IMR-90 (cell line): ENCODE data around the gene MED12L. TPM values are rescaled to one million over a fixed set of nuclear protein-coding genes. Genes with fewer than 3 reads are reported as not detected.

Experiments used
- ATAC-seq: fragments of 200-7000 bp; cut with Tn5 transposase; 2 replicates; pipeline ENCODE4 v1.9.1; 2020; ENCODE audit warnings: low read depth, mild to moderate bottlenecking, moderate library complexity
- BruUV-seq: library from RNA; stranded (reverse); fragments of 400-500 nt; replicated peaks from 2 replicates; lab custom pipeline; 2021; lab: Mats Ljungman, UMichigan
- CTCF ChIA-PET: fragments of 300-600 bp; formaldehyde crosslinking; extraction: SDS; loops from one replicate; lab custom pipeline; 2021; ENCODE audit warnings: antibody characterized with exemption; lab: Yijun Ruan, JAX
- POLR2A ChIA-PET: fragments of 300-600 bp; sonication (Branson Sonifier 250); formaldehyde crosslinking; loops from one replicate; lab custom pipeline; 2022; ENCODE audit warnings: antibody characterized with exemption; ENCODE audit not compliant: unreplicated experiment; lab: Charles Lee
- DNase-seq: peaks from one replicate; pipeline ENCODE4 v3.0.0; 2013
- H2AFZ ChIP-seq: replicated peaks from 2 replicates; pipeline ENCODE3; 2013; ENCODE audit warnings: low read length, mild to moderate bottlenecking; ENCODE audit not compliant: poor library complexity
- H2AK5ac ChIP-seq: 2 replicates; pipeline ENCODE4 v1.6.1; 2013; ENCODE audit warnings: low read depth, low read length, inconsistent platforms
- H2AK9ac ChIP-seq: replicated peaks from 2 replicates; pipeline ENCODE3; 2013; ENCODE audit warnings: mild to moderate bottlenecking, low read depth, low read length, moderate library complexity; ENCODE audit not compliant: poor library complexity
- H2BK120ac ChIP-seq: 2 replicates; pipeline ENCODE4 v1.6.1; 2013; ENCODE audit warnings: low read depth, low read length, inconsistent platforms
- H2BK15ac ChIP-seq: 3 replicates; pipeline ENCODE4 v1.6.1; 2013; ENCODE audit warnings: low read depth, low read length, inconsistent platforms
- H2BK20ac ChIP-seq: 2 replicates; pipeline ENCODE4 v1.6.1; 2013; ENCODE audit warnings: low read depth, mild to moderate bottlenecking, inconsistent platforms, low read length, moderate library complexity
- H2BK5ac ChIP-seq: 2 replicates; pipeline ENCODE4 v1.6.1; 2013; ENCODE audit warnings: mild to moderate bottlenecking, low read depth, low read length, inconsistent platforms; ENCODE audit not compliant: poor library complexity, severe bottlenecking
- H3K14ac ChIP-seq: replicated peaks from 2 replicates; pipeline ENCODE4 v1.6.1; 2013; ENCODE audit warnings: low read depth, low read length, inconsistent platforms
- H3K18ac ChIP-seq: 2 replicates; pipeline ENCODE4 v1.6.1; 2013; ENCODE audit warnings: low read depth, low read length, control low read depth
- H3K23ac ChIP-seq: 2 replicates; pipeline ENCODE4 v1.6.1; 2013; ENCODE audit warnings: low read depth, low read length, inconsistent platforms
- H3K27ac ChIP-seq: 2 replicates; pipeline ENCODE4 v1.5.1; 2013; ENCODE audit warnings: mild to moderate bottlenecking, control low read depth, low read length; ENCODE audit not compliant: insufficient read depth
- H3K27me3 ChIP-seq: 2 replicates; pipeline ENCODE4 v1.6.1; 2013; ENCODE audit warnings: low read length; ENCODE audit not compliant: control insufficient read depth, insufficient read depth
- H3K36me3 ChIP-seq: 2 replicates; pipeline ENCODE4 v1.6.1; 2013; ENCODE audit warnings: low read length, mixed read lengths; ENCODE audit not compliant: control insufficient read depth, insufficient read depth
- H3K4ac ChIP-seq: 2 replicates; pipeline ENCODE4 v1.6.1; 2013; ENCODE audit warnings: low read depth, low read length, inconsistent platforms
- H3K4me1 ChIP-seq: 2 replicates; pipeline ENCODE4 v1.6.1; 2013; ENCODE audit warnings: low read length, mixed read lengths; ENCODE audit not compliant: control insufficient read depth, insufficient read depth
- H3K4me2 ChIP-seq: 2 replicates; pipeline ENCODE4 v1.6.1; 2013; ENCODE audit warnings: low read depth, mild to moderate bottlenecking, control low read depth, low read length, moderate library complexity
- H3K4me3 ChIP-seq: 2 replicates; pipeline ENCODE4 v1.5.1; 2013; ENCODE audit warnings: low read depth, mild to moderate bottlenecking, control low read depth, low read length, moderate library complexity; ENCODE audit not compliant: insufficient read depth
- H3K56ac ChIP-seq: 2 replicates; pipeline ENCODE4 v1.6.1; 2013; ENCODE audit warnings: low read length, inconsistent platforms; ENCODE audit not compliant: insufficient read depth; ENCODE audit errors: extremely low read depth
- H3K79me1 ChIP-seq, 2 experiments: 2 replicates each; pipeline ENCODE4 v1.6.1; 2013; ENCODE audit warnings: low read length in 2 of 2, inconsistent platforms in 1 of 2, low read depth in 1 of 2
- H3K9ac ChIP-seq: 2 replicates; pipeline ENCODE4 v1.6.1; 2013; ENCODE audit warnings: low read depth, low read length, control low read depth
- H3K9me1 ChIP-seq: 2 replicates; pipeline ENCODE4 v1.6.1; 2013; ENCODE audit warnings: low read length, inconsistent platforms; ENCODE audit not compliant: insufficient read depth
- H3K9me3 ChIP-seq: 2 replicates; pipeline ENCODE4 v1.6.1; 2013; ENCODE audit warnings: low read length; ENCODE audit not compliant: control insufficient read depth, insufficient read depth
- H4K20me1 ChIP-seq: 2 replicates; pipeline ENCODE4 v1.6.1; 2013; ENCODE audit warnings: low read length, inconsistent platforms; ENCODE audit not compliant: insufficient read depth
- H4K5ac ChIP-seq: 2 replicates; pipeline ENCODE4 v1.6.1; 2013; ENCODE audit warnings: mild to moderate bottlenecking, low read depth, low read length, control low read depth
- H4K8ac ChIP-seq, 2 experiments: 2 replicates each; pipeline ENCODE4 v1.6.1; 2013; ENCODE audit warnings: low read depth in 2 of 2, low read length in 2 of 2, control low read depth in 1 of 2, inconsistent platforms in 1 of 2
- H4K91ac ChIP-seq: 2 replicates; pipeline ENCODE4 v1.6.1; 2013; ENCODE audit warnings: low read depth, low read length, inconsistent platforms; ENCODE audit not compliant: insufficient read depth
- BHLHE40 ChIP-seq: fragments of 150-350 bp; IDR thresholded peaks from 2 replicates; pipeline ENCODE4 v1.6.1; 2016; ENCODE audit warnings: mild to moderate bottlenecking, low read depth, low read length
- CHD1 ChIP-seq: IDR thresholded peaks from 2 replicates; pipeline ENCODE4 v1.6.1; 2012; ENCODE audit warnings: low read depth, low read length, improper control_type of control experiment
- FOS ChIP-seq: fragments of 150-350 bp; IDR thresholded peaks from 2 replicates; pipeline ENCODE4 v1.6.1; 2016; ENCODE audit warnings: low read depth, low read length
- MAFK ChIP-seq: IDR thresholded peaks from 2 replicates; pipeline ENCODE4 v1.6.1; 2012; ENCODE audit warnings: low read depth, low read length, improper control_type of control experiment
- MAZ ChIP-seq: IDR thresholded peaks from 2 replicates; pipeline ENCODE4 v1.6.1; 2012; ENCODE audit warnings: low read depth, mild to moderate bottlenecking, low read length, improper control_type of control experiment, moderate library complexity, borderline replicate concordance
- MXI1 ChIP-seq: IDR thresholded peaks from 2 replicates; pipeline ENCODE4 v1.6.1; 2012; ENCODE audit warnings: low read depth, mild to moderate bottlenecking, low read length, moderate library complexity, borderline replicate concordance
- RAD21 ChIP-seq: IDR thresholded peaks from 2 replicates; pipeline ENCODE4 v1.6.1; 2012; ENCODE audit warnings: low read length, improper control_type of control experiment
- RCOR1 ChIP-seq: IDR thresholded peaks from 2 replicates; pipeline ENCODE4 v1.6.1; 2012; ENCODE audit warnings: mild to moderate bottlenecking, low read length, improper control_type of control experiment; ENCODE audit not compliant: insufficient replicate concordance
- RFX5 ChIP-seq: IDR thresholded peaks from 2 replicates; pipeline ENCODE4 v1.8.0; 2012; ENCODE audit warnings: low read depth, mild to moderate bottlenecking, low read length, moderate library complexity
- SMC3 ChIP-seq: fragments of 150-350 bp; IDR thresholded peaks from 2 replicates; pipeline ENCODE4 v1.6.1; 2016; ENCODE audit warnings: low read depth, mild to moderate bottlenecking, antibody characterized with exemption, low read length, moderate library complexity
- WGBS, 2 experiments: methylation state at CpG; one replicate each; pipeline versions ENCODE4 v1.1.5 to v1.1.7; 2013; ENCODE audit warnings: missing lambda C conversion rate in 2 of 2; ENCODE audit not compliant: insufficient read length in 1 of 2; ENCODE audit errors: extremely low coverage in 2 of 2; 5-methylcytosine and 5-hydroxymethylcytosine counted together
- dilution Hi-C: fragments of 300-500 bp; cut with HindIII; formaldehyde crosslinking; loops from one replicate; pipeline ENCODE4 v1.14.3; 2018; ENCODE audit warnings: low sequenced_read_pairs; ENCODE audit not compliant: unreplicated experiment
- in situ Hi-C: fragments of 300-500 bp; cut with MboI; formaldehyde crosslinking; loops from 3 replicates; pipeline ENCODE4 v1.14.3; 2019; ENCODE audit warnings: low sequenced_read_pairs, inconsistent platforms, mixed read lengths
- intact Hi-C: fragments of 100-400 bp; cut with micrococcal nuclease; formaldehyde crosslinking; loops from 2 replicates; pipeline ENCODE4 v1.10.0; 2022
- polyA plus RNA-seq, 3 experiments: library from polyadenylated mRNA; depleted of rRNA; stranded (reverse); fragments of >200 nt; gene quantifications; 2 replicates each; pipeline ENCODE4 v1.2.3, GENCODE V29; 2012; ENCODE audit warnings: low replicate concordance in 1 of 3
- total RNA-seq: library from RNA; depleted of rRNA; stranded (reverse); fragments of >200 nt; gene quantifications from 2 replicates; pipeline ENCODE4 v1.2.3, GENCODE V29; 2012
- TF ChIP-seq, protein P1 (sequence below): fragments of 150-350 bp; IDR thresholded peaks from 2 replicates; pipeline ENCODE4 v1.6.1; 2016; ENCODE audit warnings: low read depth, mild to moderate bottlenecking, low read length, moderate library complexity, borderline replicate concordance
- TF ChIP-seq, protein P2 (sequence below): fragments of 150-350 bp; IDR thresholded peaks from 2 replicates; pipeline ENCODE4 v1.6.1; 2017; ENCODE audit warnings: mild to moderate bottlenecking, antibody characterized with exemption, low read length, low read depth

The MED12L gene
- total and polyA plus RNA-seq, 2 of the 4 experiments (the other 2 are of a cell fraction) = 0.05 to 0.18 TPM

DNA sequence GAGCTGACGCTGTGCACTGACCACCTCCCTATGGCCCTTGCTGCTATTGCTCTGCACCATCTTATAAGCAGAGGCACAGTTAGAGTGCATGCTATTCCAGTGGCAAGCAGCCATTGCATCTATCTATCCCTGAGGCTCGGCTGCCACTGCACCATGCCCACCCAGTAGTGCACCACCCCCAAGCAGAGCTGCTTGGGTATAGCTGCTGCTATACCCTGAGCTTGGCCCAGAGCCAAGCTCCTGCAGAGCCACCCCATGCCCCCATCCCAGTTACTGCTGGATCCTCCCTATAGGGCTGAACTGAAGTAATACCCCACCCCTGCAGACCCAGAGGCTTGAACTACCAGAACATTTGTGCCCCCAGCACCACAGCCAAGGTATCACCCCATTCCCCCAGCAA is 395.0 kb downstream of the MED12L start:
- Histone ChIP-seq H2BK20ac (no peak overlapping the region), H3K23ac (no peak overlapping the region), H4K20me1 (no peaks in the 10 kb centered on the region), H2AK5ac (no peak overlapping the region), H3K4me3 (no peak overlapping the region), H3K18ac (no peak overlapping the region), H4K8ac (no peak overlapping the region), H3K4me1 (no peaks in the 10 kb centered on the region), H3K4me2 (no peak overlapping the region), H2BK120ac (no peak overlapping the region), H2AFZ (no peak overlapping the region), H3K27me3 (no peaks in the 10 kb centered on the region), H3K56ac (no peak overlapping the region), H3K14ac (no peak overlapping the region), H3K4ac (no peak overlapping the region), H3K9me1 (no peaks in the 10 kb centered on the region), H4K5ac (no peak overlapping the region), H3K36me3 (no peaks in the 10 kb centered on the region), H3K79me1 (no peaks in the 10 kb centered on the region), H2BK15ac (no peak overlapping the region), H4K91ac (no peak overlapping the region), H3K27ac (no peak overlapping the region), H2BK5ac (no peak overlapping the region), H2AK9ac (no peak overlapping the region), H3K9me3 (no peaks in the 10 kb centered on the region), H3K9ac (no peak overlapping the region)
- intact Hi-C loops (no loop called here), dilution Hi-C loops (no loop called here), in situ Hi-C loops (no loop called here)
- WGBS, 2 experiments = 83% methylated on average over 2 of the region's 2 CpGs; no CpG with 5 or more reads in 1 of the 2 experiments
- ChIA-PET CTCF (interaction anchor here (0.6 kb wide), 1 partner anchor 21 kb away, joined by 3 read pairs; no protein-coding TSS in a partner anchor), POLR2A (no interaction called here)
- ATAC-seq (no peak), DNase-seq (no peak)
- TF ChIP-seq RAD21 = no peak
- no peak for TF ChIP-seq SMC3
- no peak for TF ChIP-seq CHD1
- TF ChIP-seq RFX5 = no peak
- no peak for TF ChIP-seq FOS
- no peak for TF ChIP-seq MAFK
- no peak for TF ChIP-seq MXI1
- no peak for TF ChIP-seq BHLHE40
- TF ChIP-seq MAZ = no peak
- TF ChIP-seq, protein P1, sequence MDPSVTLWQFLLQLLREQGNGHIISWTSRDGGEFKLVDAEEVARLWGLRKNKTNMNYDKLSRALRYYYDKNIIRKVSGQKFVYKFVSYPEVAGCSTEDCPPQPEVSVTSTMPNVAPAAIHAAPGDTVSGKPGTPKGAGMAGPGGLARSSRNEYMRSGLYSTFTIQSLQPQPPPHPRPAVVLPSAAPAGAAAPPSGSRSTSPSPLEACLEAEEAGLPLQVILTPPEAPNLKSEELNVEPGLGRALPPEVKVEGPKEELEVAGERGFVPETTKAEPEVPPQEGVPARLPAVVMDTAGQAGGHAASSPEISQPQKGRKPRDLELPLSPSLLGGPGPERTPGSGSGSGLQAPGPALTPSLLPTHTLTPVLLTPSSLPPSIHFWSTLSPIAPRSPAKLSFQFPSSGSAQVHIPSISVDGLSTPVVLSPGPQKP = no peak
- TF ChIP-seq, protein P2, sequence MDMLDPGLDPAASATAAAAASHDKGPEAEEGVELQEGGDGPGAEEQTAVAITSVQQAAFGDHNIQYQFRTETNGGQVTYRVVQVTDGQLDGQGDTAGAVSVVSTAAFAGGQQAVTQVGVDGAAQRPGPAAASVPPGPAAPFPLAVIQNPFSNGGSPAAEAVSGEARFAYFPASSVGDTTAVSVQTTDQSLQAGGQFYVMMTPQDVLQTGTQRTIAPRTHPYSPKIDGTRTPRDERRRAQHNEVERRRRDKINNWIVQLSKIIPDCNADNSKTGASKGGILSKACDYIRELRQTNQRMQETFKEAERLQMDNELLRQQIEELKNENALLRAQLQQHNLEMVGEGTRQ = no peak
- no peak for TF ChIP-seq RCOR1
- BruUV-seq = no TSS peak
